ENCODE results near the gene TEAD3.

- TF ChIP-seq CTCF (IDR thresholded peaks at IDR 0.05; ENCODE audit: low read depth, low read length), result no peak
- TF ChIP-seq POLR2A (IDR thresholded peaks at IDR 0.05; ENCODE audit: extremely low read depth, insufficient read length), result no peak
- TF ChIP-seq MAX (IDR thresholded peaks at IDR 0.05; ENCODE audit: low read depth, low read length), result no peak
These were observed 5.2 kb downstream of the TEAD3 start for GRCh38 chr6:35491558-35492257.
